ENCODE data around the gene AMZ1.
"Not testable (repeated sequence)": the region's sequence is repeated elsewhere in the genome, so short reads cannot be mapped to it uniquely, and the experiment has no call there.

AMZ1 gene

GRCh38 chr7:2670171-2670570, 17.8 kb upstream of the AMZ1 start:
- DNase-seq, result no peak

GRCh38 chr7:2670720-2671391, 17.1 kb upstream of the AMZ1 start:
- DNase-seq, result peak; percentile 76

GRCh38 chr7:2673214-2673613, 14.8 kb upstream of the AMZ1 start:
- DNase-seq, result not testable (repeated sequence)

- DNase-seq, result no peak
These were observed 14.1 kb upstream of the AMZ1 start for GRCh38 chr7:2673934-2674333.

GRCh38 chr7:2675256-2675764, 12.7 kb upstream of the AMZ1 start:
- DNase-seq, result no peak

GRCh38 chr7:2676576-2676975, 11.4 kb upstream of the AMZ1 start:
- DNase-seq, result not testable (repeated sequence)

GRCh38 chr7:2678454-2678853, 9.5 kb upstream of the AMZ1 start:
- not testable (repeated sequence) for DNase-seq

- DNase-seq, result not testable (repeated sequence)
These were observed 8.6 kb upstream of the AMZ1 start for GRCh38 chr7:2679135-2680127.

- no peak for DNase-seq
These were observed 7.7 kb upstream of the AMZ1 start for GRCh38 chr7:2680256-2680655.

GRCh38 chr7:2680792-2681490, 7.1 kb upstream of the AMZ1 start:
- peak; percentile 60 for DNase-seq

GRCh38 chr7:2681929-2682799, 5.8 kb upstream of the AMZ1 start:
- no peak for DNase-seq

GRCh38 chr7:2684501-2684900, 3.5 kb upstream of the AMZ1 start:
- DNase-seq, result no peak

- DNase-seq, result no peak
These were observed 1.9 kb upstream of the AMZ1 start for GRCh38 chr7:2686101-2686500.

- no peak for DNase-seq
These were observed 598 bp upstream of the AMZ1 start for GRCh38 chr7:2687338-2687869.

GRCh38 chr7:2688409-2689342, 674 bp downstream of the AMZ1 start:
- DNase-seq, result no peak

- no peak for DNase-seq
These were observed 1.4 kb downstream of the AMZ1 start for GRCh38 chr7:2689343-2689847.

GRCh38 chr7:2689951-2690705, 2.1 kb downstream of the AMZ1 start:
- DNase-seq, result no peak

- DNase-seq, result no peak
These were observed 3.2 kb downstream of the AMZ1 start for GRCh38 chr7:2691011-2691707.

GRCh38 chr7:2691932-2692439, 4.0 kb downstream of the AMZ1 start:
- not testable (repeated sequence) for DNase-seq

Data from stimulated activated CD4-positive, alpha-beta T cell treated with anti-CD3 and anti-CD28 coated beads, Interleukin-4, amount 100 ng/mL, for 1 hour (primary cell).